H9 (cell line): Measurements from ENCODE around the gene STAC. TPM values are rescaled to one million over a fixed set of nuclear protein-coding genes. Genes with fewer than 3 reads are reported as not detected.
"Not testable (repeated sequence)": the region's sequence is repeated elsewhere in the genome, so short reads cannot be mapped to it uniquely, and the experiment has no call there.

ENCODE experiments used
- DNase-seq: peaks from one replicate; pipeline ENCODE4 v3.0.0-alpha.2; 2017
- H2AFZ ChIP-seq: one replicate; pipeline ENCODE4 v1.6.1; 2013; ENCODE audit warnings: mild to moderate bottlenecking, low read length, control low read depth, moderate library complexity
- H2AK5ac ChIP-seq: 2 replicates; pipeline ENCODE4 v1.6.1; 2013; ENCODE audit warnings: low read length, control low read depth, mixed read lengths; ENCODE audit not compliant: insufficient read length
- H2BK120ac ChIP-seq: one replicate; pipeline ENCODE4 v1.6.1; 2013; ENCODE audit warnings: low read depth, mild to moderate bottlenecking, low read length, control low read depth, inconsistent platforms; ENCODE audit not compliant: poor library complexity, severe bottlenecking
- H2BK12ac ChIP-seq: 2 replicates; pipeline ENCODE4 v1.6.1; 2013; ENCODE audit warnings: low read length, control low read depth, mixed read lengths, low read depth; ENCODE audit not compliant: insufficient read length
- H2BK15ac ChIP-seq: 2 replicates; pipeline ENCODE4 v1.6.1; 2013; ENCODE audit warnings: low read depth, low read length, control low read depth
- H2BK20ac ChIP-seq: one replicate; pipeline ENCODE4 v1.6.1; 2013; ENCODE audit warnings: low read depth, mild to moderate bottlenecking, low read length, control low read depth, inconsistent platforms; ENCODE audit not compliant: poor library complexity, severe bottlenecking
- H2BK5ac ChIP-seq: 2 replicates; pipeline ENCODE4 v1.6.1; 2013; ENCODE audit warnings: low read length, control low read depth, mixed read lengths; ENCODE audit not compliant: insufficient read length
- H3K14ac ChIP-seq: 2 replicates; pipeline ENCODE4 v1.6.1; 2013; ENCODE audit warnings: low read length, control low read depth; ENCODE audit not compliant: insufficient read depth
- H3K18ac ChIP-seq: 2 replicates; pipeline ENCODE4 v1.6.1; 2013; ENCODE audit warnings: low read depth, mild to moderate bottlenecking, mixed read lengths, low read length, control low read depth; ENCODE audit not compliant: insufficient read length
- H3K23ac ChIP-seq: 2 replicates; pipeline ENCODE4 v1.6.1; 2013; ENCODE audit warnings: low read length, control low read depth, mixed read lengths, low read depth; ENCODE audit not compliant: insufficient read length
- H3K23me2 ChIP-seq: 2 replicates; pipeline ENCODE4 v1.6.1; 2013; ENCODE audit warnings: low read depth, mild to moderate bottlenecking, mixed read lengths, low read length, control low read depth; ENCODE audit not compliant: insufficient read length, poor library complexity, severe bottlenecking
- H3K27ac ChIP-seq: 2 replicates; pipeline ENCODE4 v1.5.1; 2013; ENCODE audit warnings: low read length, control low read depth, mixed read lengths, low read depth; ENCODE audit not compliant: insufficient read length
- H3K27me3 ChIP-seq: 2 replicates; pipeline ENCODE4 v1.6.1; 2013; ENCODE audit warnings: low read length, control low read depth, inconsistent platforms; ENCODE audit not compliant: insufficient read depth
- H3K4ac ChIP-seq: 2 replicates; pipeline ENCODE4 v1.6.1; 2013; ENCODE audit warnings: low read depth, mild to moderate bottlenecking, control low read depth, inconsistent platforms, low read length, moderate library complexity
- H3K4me1 ChIP-seq: 2 replicates; pipeline ENCODE4 v1.6.1; 2013; ENCODE audit warnings: low read length, control low read depth, inconsistent platforms; ENCODE audit not compliant: insufficient read depth
- H3K4me2 ChIP-seq: 2 replicates; pipeline ENCODE4 v1.6.1; 2013; ENCODE audit warnings: low read length, control low read depth, mixed read lengths; ENCODE audit not compliant: insufficient read length, insufficient read depth
- H3K56ac ChIP-seq: 2 replicates; pipeline ENCODE4 v1.6.1; 2013; ENCODE audit warnings: low read depth, mild to moderate bottlenecking, mixed read lengths, low read length, control low read depth; ENCODE audit not compliant: insufficient read length
- H3K79me1 ChIP-seq: 2 replicates; pipeline ENCODE4 v1.6.1; 2013; ENCODE audit warnings: low read depth, mild to moderate bottlenecking, moderate library complexity, low read length, control low read depth, inconsistent platforms; ENCODE audit not compliant: insufficient read depth, poor library complexity, severe bottlenecking
- H3K79me2 ChIP-seq: 2 replicates; pipeline ENCODE4 v1.6.1; 2013; ENCODE audit warnings: low read length, control low read depth, inconsistent platforms; ENCODE audit not compliant: insufficient read depth
- H3K9ac ChIP-seq: 2 replicates; pipeline ENCODE4 v1.6.1; 2013; ENCODE audit warnings: low read length, control low read depth, mixed read lengths; ENCODE audit not compliant: insufficient read length; ENCODE audit errors: extremely low read depth
- H3K9me3 ChIP-seq: one replicate; pipeline ENCODE4 v1.6.1; 2013; ENCODE audit warnings: low read depth, low read length, inconsistent platforms; ENCODE audit not compliant: control insufficient read depth
- H3T11ph ChIP-seq: one replicate; pipeline ENCODE4 v1.6.1; 2013; ENCODE audit warnings: mild to moderate bottlenecking, low read length, control low read depth, inconsistent platforms
- H4K20me1 ChIP-seq: one replicate; pipeline ENCODE4 v1.6.1; 2013; ENCODE audit not compliant: control insufficient read depth, insufficient read length, insufficient read depth
- H4K5ac ChIP-seq: 2 replicates; pipeline ENCODE4 v1.6.1; 2013; ENCODE audit warnings: low read depth, mild to moderate bottlenecking, mixed read lengths, low read length, control low read depth; ENCODE audit not compliant: insufficient read length
- H4K8ac ChIP-seq: replicated peaks from 2 replicates; pipeline ENCODE4 v1.6.1; 2013; ENCODE audit warnings: low read length, control low read depth, mixed read lengths, low read depth; ENCODE audit not compliant: insufficient read length
- H4K91ac ChIP-seq: 2 replicates; pipeline ENCODE4 v1.6.1; 2013; ENCODE audit warnings: low read depth, mild to moderate bottlenecking, moderate library complexity, mixed read lengths, low read length, control low read depth; ENCODE audit not compliant: insufficient read length
- H3K27ac Mint-ChIP-seq, 3 experiments: 2 replicates in 2 of 3; 3 replicates in 1 of 3; pipeline ENCODE4 v1.8.0; 2020 to 2021; ENCODE audit warnings: mixed read lengths in 3 of 3, mild to moderate bottlenecking in 1 of 3, moderate library complexity in 1 of 3
- H3K27me3 Mint-ChIP-seq: 2 replicates; pipeline ENCODE4 v1.8.0; 2021; ENCODE audit warnings: low read depth, mild to moderate bottlenecking, moderate library complexity, mixed read lengths
- H3K36me3 Mint-ChIP-seq, 3 experiments: 2 replicates in 2 of 3; 3 replicates in 1 of 3; pipeline ENCODE4 v1.8.0; 2020 to 2021; ENCODE audit warnings: low read depth in 3 of 3, mixed read lengths in 3 of 3; ENCODE audit not compliant: insufficient read depth in 1 of 3
- H3K4me1 Mint-ChIP-seq, 2 experiments: 2 replicates each; pipeline ENCODE4 v1.8.0; 2020; ENCODE audit warnings: mixed read lengths in 2 of 2
- H3K4me3 Mint-ChIP-seq, 2 experiments: 2 replicates in 1 of 2; 3 replicates in 1 of 2; pipeline ENCODE4 v1.8.0; 2020 to 2021; ENCODE audit warnings: mild to moderate bottlenecking in 2 of 2, mixed read lengths in 2 of 2, moderate library complexity in 1 of 2
- H3K9me3 Mint-ChIP-seq, 2 experiments: 2 replicates in 1 of 2; 3 replicates in 1 of 2; pipeline ENCODE4 v1.8.0; 2020; ENCODE audit warnings: mild to moderate bottlenecking in 2 of 2, mixed read lengths in 2 of 2, moderate library complexity in 1 of 2
- CTCF ChIP-seq: fragments of 200-600 bp; sonication (generic); conservative IDR thresholded peaks from 3 replicates; pipeline ENCODE4 v1.8.0; 2021; ENCODE audit warnings: antibody characterized with exemption, mild to moderate bottlenecking
- WGBS: extraction: QIAGEN DNeasy Blood & Tissue Kit; methylation state at CpG from one replicate; pipeline ENCODE4 v1.1.7; 2013; ENCODE audit warnings: missing lambda C conversion rate, low lambda C conversion rate, mixed read lengths; ENCODE audit not compliant: insufficient read length; ENCODE audit errors: extremely low coverage; 5-methylcytosine and 5-hydroxymethylcytosine counted together
- total RNA-seq: library from RNA; stranded (reverse); gene quantifications from 2 replicates; pipeline ENCODE4 v1.2.1, GENCODE V29; 2021

Gene STAC
- total RNA-seq, 1 experiment from 2014 or later, result 3.0 TPM

- Histone ChIP-seq H3K56ac (no peak overlapping the region), H4K5ac (no peak overlapping the region), H4K91ac (no peak overlapping the region), H3K9me3 (no peaks in the 10 kb centered on the region), H2AK5ac (no peak overlapping the region), H3K79me1 (no peaks in the 10 kb centered on the region), H3K27me3 (no peaks in the 10 kb centered on the region), H2BK20ac (no peak overlapping the region), H3K23ac (no peak overlapping the region), H3K9ac (no peak overlapping the region), H2BK12ac (no peak overlapping the region), H2BK120ac (no peak overlapping the region), H2BK15ac (no peak overlapping the region), H4K8ac (no peak overlapping the region), H3K27ac (no peak overlapping the region), H3K4me1 (no peaks in the 10 kb centered on the region), H2BK5ac (no peak overlapping the region), H2AFZ (no peak overlapping the region), H3T11ph (no peak overlapping the region), H4K20me1 (no peaks in the 10 kb centered on the region), H3K4ac (no peak overlapping the region), H3K23me2 (no peaks in the 10 kb centered on the region), H3K79me2 (no peaks in the 10 kb centered on the region), H3K4me2 (no peak overlapping the region), H3K18ac (no peak overlapping the region), H3K14ac (no peak overlapping the region)
- DNase-seq, result no peak
- Mint-ChIP-seq H3K36me3 (peaks cover 14 to 21% (median 16%) of the 10 kb centered on the region in 3 experiments; a peak in 6 of 7 replicates), H3K27me3 (no peaks in the 10 kb centered on the region), H3K9me3 (peaks cover 5 to 14% of the 10 kb centered on the region in 2 experiments; a peak in 4 of 5 replicates), H3K4me1 (no peaks in the 10 kb centered on the region), H3K4me3 (no peak overlapping the region), H3K27ac (no peak overlapping the region)
- no peak for TF ChIP-seq CTCF
- WGBS, result no CpG with 5 or more reads among the region's 1 CpG
Measured at GRCh38 chr3:36461597-36461996, 81.3 kb downstream of the STAC start.

- not testable (repeated sequence) for H4K91ac ChIP-seq, H4K20me1 ChIP-seq, H3K79me1 ChIP-seq, H3K4me2 ChIP-seq, H3T11ph ChIP-seq, H3K36me3 Mint-ChIP-seq, H2BK5ac ChIP-seq, H3K9me3 ChIP-seq, H4K5ac ChIP-seq, H2AK5ac ChIP-seq, H3K9me3 Mint-ChIP-seq, H3K27me3 Mint-ChIP-seq, H3K4me1 ChIP-seq, H3K18ac ChIP-seq, H3K79me2 ChIP-seq, H3K4me3 Mint-ChIP-seq, H3K4ac ChIP-seq, H3K23me2 ChIP-seq, H3K56ac ChIP-seq, H2AFZ ChIP-seq, H2BK12ac ChIP-seq, H2BK15ac ChIP-seq, H3K23ac ChIP-seq, H3K14ac ChIP-seq, H2BK20ac ChIP-seq, H3K27ac ChIP-seq, DNase-seq, H3K27me3 ChIP-seq, H4K8ac ChIP-seq, H3K9ac ChIP-seq, H2BK120ac ChIP-seq
- peaks cover 9 to 13% of the 10 kb centered on the region in 2 experiments; a peak in 3 of 4 replicates for H3K4me1 Mint-ChIP-seq
- WGBS, result no CpG with 5 or more reads among the region's 6 CpGs
- H3K27ac Mint-ChIP-seq, result peak overlapping the region in 1 of 3 experiments; percentile 18; a peak in 1 of 7 replicates
Measured at GRCh38 chr3:36472045-36472444, 91.7 kb downstream of the STAC start.
